GM23338 (cell line): Measurements from ENCODE around the gene TNRC18.

Source experiments
- CREB1 ChIP-seq: fragments of 250-450 bp; sonication (Bioruptor Pico); IDR thresholded peaks from 2 replicates; pipeline ENCODE4 v1.5.0; 2020; ENCODE audit warnings: low read depth, mild to moderate bottlenecking, moderate library complexity
- CTCF ChIP-seq, 2 experiments: fragments of 200-600 bp in 1 of 2; sonication (generic) in 1 of 2; conservative IDR thresholded peaks; 2 replicates each; pipeline versions ENCODE4 v1.5.1 to v1.6.1; 2016 to 2017; ENCODE audit warnings: antibody characterized with exemption in 2 of 2, low read depth in 2 of 2, mild to moderate bottlenecking in 2 of 2, moderate library complexity in 1 of 2
- ETS1 ChIP-seq: IDR thresholded peaks from 2 replicates; pipeline ENCODE4 v1.6.1; 2016; ENCODE audit warnings: antibody characterized with exemption
- EZH2 ChIP-seq: fragments of 200-600 bp; sonication (generic); IDR thresholded peaks from one replicate; pipeline ENCODE4 v1.8.0; 2017; ENCODE audit warnings: antibody characterized with exemption, mild to moderate bottlenecking, low read depth; ENCODE audit not compliant: unreplicated experiment
- EZH2phosphoT487 ChIP-seq: fragments of 200-600 bp; sonication (generic); IDR thresholded peaks from one replicate; pipeline ENCODE4 v1.8.1; 2018; ENCODE audit warnings: antibody characterized with exemption; ENCODE audit not compliant: unreplicated experiment
- JUNB ChIP-seq: IDR thresholded peaks from one replicate; pipeline ENCODE4 v1.6.1; 2016; ENCODE audit warnings: antibody characterized with exemption; ENCODE audit not compliant: unreplicated experiment
- NANOG ChIP-seq: IDR thresholded peaks from 2 replicates; pipeline ENCODE4 v1.6.1; 2016; ENCODE audit warnings: antibody characterized with exemption, borderline replicate concordance
- POLR2AphosphoS5 ChIP-seq: IDR thresholded peaks from 2 replicates; pipeline ENCODE4 v1.6.1; 2016; ENCODE audit warnings: antibody characterized with exemption, low read depth
- REST ChIP-seq: IDR thresholded peaks from one replicate; pipeline ENCODE4 v1.6.1; 2018; ENCODE audit warnings: antibody characterized with exemption; ENCODE audit not compliant: unreplicated experiment
- ZNF114 ChIP-seq: fragments of 250-450 bp; sonication (Bioruptor Pico); IDR thresholded peaks from 2 replicates; pipeline ENCODE4 v1.5.0; 2020; ENCODE audit warnings: mild to moderate bottlenecking, moderate library complexity
- ZNF331 ChIP-seq: fragments of 250-450 bp; sonication (Bioruptor Pico); IDR thresholded peaks from 2 replicates; pipeline ENCODE4 v1.5.0; 2020; ENCODE audit warnings: low read depth, mild to moderate bottlenecking, moderate library complexity

- TF ChIP-seq CTCF (conservative IDR thresholded peaks at IDR 0.05; ENCODE audit: low read depth in 2 of 2) (no peak), POLR2AphosphoS5 (no peak), EZH2phosphoT487 (peak; percentile 99), CREB1 (no peak), REST (no peak), EZH2 (peak; percentile 94), JUNB (no peak), ZNF331 (CRISPR knock-in tag) (no peak), ETS1 (no peak), ZNF114 (CRISPR knock-in tag) (no peak), NANOG (no peak)
Observed at GRCh38 chr7:5420881-5421713, 2.5 kb downstream of the TNRC18 start.
